Measurements from ENCODE around the gene DACH1.

Gene DACH1

GRCh38 chr13:71524613-71525304, 342.2 kb downstream of the DACH1 start:
- no peaks in the 10 kb centered on the region for H3K9me3 ChIP-seq (ENCODE audit: control insufficient read depth, insufficient read depth, low read depth, low read length)
- H3K4me1 ChIP-seq (ENCODE audit: control insufficient read depth, insufficient read depth, low read length): no peaks in the 10 kb centered on the region
- H3K27ac ChIP-seq (ENCODE audit: extremely low read depth, low read depth, low read length): no peak overlapping the region
- CTCF ChIA-PET: no interaction called here
- peak; percentile 94 for TF ChIP-seq PRDM6 (tag by site-specific recombination; IDR thresholded peaks at IDR 0.05)
- no peak for TF ChIP-seq ZNF433 (tag by site-specific recombination; IDR thresholded peaks at IDR 0.05; ENCODE audit: low read depth)
- 0 out of 2 replicates have a peak, but pooled peaks have one; percentile 23 for TF ChIP-seq ZBTB8A (tag by site-specific recombination; IDR thresholded peaks at IDR 0.05)
- no peaks in the 10 kb centered on the region for H3K36me3 ChIP-seq (ENCODE audit: control insufficient read depth in 2 of 2, insufficient read depth in 1 of 2, low read length in 2 of 2)
- no peak overlapping the region for H3K4me3 ChIP-seq (ENCODE audit: low read depth, low read length)
- POLR2A ChIA-PET: no interaction called here

- H3K27ac ChIP-seq (ENCODE audit: extremely low read depth, low read depth, low read length): no peak overlapping the region
- no peaks in the 10 kb centered on the region for H3K36me3 ChIP-seq (ENCODE audit: control insufficient read depth in 2 of 2, insufficient read depth in 1 of 2, low read length in 2 of 2)
- H3K9me3 ChIP-seq (ENCODE audit: control insufficient read depth, insufficient read depth, low read depth, low read length): no peaks in the 10 kb centered on the region
- no peak overlapping the region for H3K4me3 ChIP-seq (ENCODE audit: low read depth, low read length)
- no peaks in the 10 kb centered on the region for H3K4me1 ChIP-seq (ENCODE audit: control insufficient read depth, insufficient read depth, low read length)
- POLR2A ChIA-PET: no interaction called here
- TF ChIP-seq ZNF664 (tag by site-specific recombination; IDR thresholded peaks at IDR 0.05) (no peak), ZNF624 (tag by site-specific recombination; IDR thresholded peaks at IDR 0.05) (no peak), ZNF529 (tag by site-specific recombination; IDR thresholded peaks at IDR 0.05; ENCODE audit: insufficient replicate concordance) (no peak), GLIS1 (tag by site-specific recombination; IDR thresholded peaks at IDR 0.05) (no peak), ZNF423 (tag by site-specific recombination; IDR thresholded peaks at IDR 0.05) (no peak), ZNF660 (tag by site-specific recombination; IDR thresholded peaks at IDR 0.05) (no peak), EGR2 (tag by site-specific recombination; IDR thresholded peaks at IDR 0.05; ENCODE audit: low read depth) (no peak), ZNF48 (tag by site-specific recombination; IDR thresholded peaks at IDR 0.05) (no peak), SCRT1 (tag by site-specific recombination; IDR thresholded peaks at IDR 0.05; ENCODE audit: borderline replicate concordance) (no peak), ZNF132 (tag by site-specific recombination; IDR thresholded peaks at IDR 0.05; ENCODE audit: borderline replicate concordance) (no peak), ZNF157 (tag by site-specific recombination; IDR thresholded peaks at IDR 0.05) (no peak), ZBTB7A (tag by site-specific recombination; IDR thresholded peaks at IDR 0.05; ENCODE audit: low read depth) (no peak)
- CTCF ChIA-PET: no interaction called here
These were observed 342.8 kb downstream of the DACH1 start for GRCh38 chr13:71524245-71524612.

GRCh38 chr13:71522941-71523526, 344.0 kb downstream of the DACH1 start:
- H3K9me3 ChIP-seq (ENCODE audit: control insufficient read depth, insufficient read depth, low read depth, low read length): no peaks in the 10 kb centered on the region
- H3K4me3 ChIP-seq (ENCODE audit: low read depth, low read length): no peak overlapping the region
- no peaks in the 10 kb centered on the region for H3K36me3 ChIP-seq (ENCODE audit: control insufficient read depth in 2 of 2, insufficient read depth in 1 of 2, low read length in 2 of 2)
- H3K4me1 ChIP-seq (ENCODE audit: control insufficient read depth, insufficient read depth, low read length): no peaks in the 10 kb centered on the region
- no peak for TF ChIP-seq ZIC2 (tag by site-specific recombination; IDR thresholded peaks at IDR 0.05)
- peak; percentile 22; the same call in 1 of the 2 replicates for TF ChIP-seq PRDM6 (tag by site-specific recombination; IDR thresholded peaks at IDR 0.05)
- ChIA-PET POLR2A (no interaction called here), CTCF (no interaction called here)
- H3K27ac ChIP-seq (ENCODE audit: extremely low read depth, low read depth, low read length): no peak overlapping the region
